ENCODE data around the gene SLC35G2. TPM values are rescaled to one million over a fixed set of nuclear protein-coding genes. Genes with fewer than 3 reads are reported as not detected.
"Not testable (repeated sequence)": the region's sequence is repeated elsewhere in the genome, so short reads cannot be mapped to it uniquely, and the experiment has no call there.

SLC35G2 gene
- total RNA-seq, 3 donors from 2014 or later = 0.41 to 2.4 (median 1.9) TPM

- Histone ChIP-seq H3K36me3 (ENCODE audit: low read depth) (no peaks in the 10 kb centered on the region), H3K4me3 (no peak overlapping the region), H3K4me1 (ENCODE audit: low read depth) (peaks cover under 1% of the 10 kb centered on the region), H3K9me3 (peaks cover under 1% of the 10 kb centered on the region)
- TF ChIP-seq, protein P1, sequence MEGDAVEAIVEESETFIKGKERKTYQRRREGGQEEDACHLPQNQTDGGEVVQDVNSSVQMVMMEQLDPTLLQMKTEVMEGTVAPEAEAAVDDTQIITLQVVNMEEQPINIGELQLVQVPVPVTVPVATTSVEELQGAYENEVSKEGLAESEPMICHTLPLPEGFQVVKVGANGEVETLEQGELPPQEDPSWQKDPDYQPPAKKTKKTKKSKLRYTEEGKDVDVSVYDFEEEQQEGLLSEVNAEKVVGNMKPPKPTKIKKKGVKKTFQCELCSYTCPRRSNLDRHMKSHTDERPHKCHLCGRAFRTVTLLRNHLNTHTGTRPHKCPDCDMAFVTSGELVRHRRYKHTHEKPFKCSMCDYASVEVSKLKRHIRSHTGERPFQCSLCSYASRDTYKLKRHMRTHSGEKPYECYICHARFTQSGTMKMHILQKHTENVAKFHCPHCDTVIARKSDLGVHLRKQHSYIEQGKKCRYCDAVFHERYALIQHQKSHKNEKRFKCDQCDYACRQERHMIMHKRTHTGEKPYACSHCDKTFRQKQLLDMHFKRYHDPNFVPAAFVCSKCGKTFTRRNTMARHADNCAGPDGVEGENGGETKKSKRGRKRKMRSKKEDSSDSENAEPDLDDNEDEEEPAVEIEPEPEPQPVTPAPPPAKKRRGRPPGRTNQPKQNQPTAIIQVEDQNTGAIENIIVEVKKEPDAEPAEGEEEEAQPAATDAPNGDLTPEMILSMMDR (IDR thresholded peaks at IDR 0.05) = no peak
- ATAC-seq = peak; percentile 48
- intact Hi-C loops (cut with DNase I, micrococcal nuclease) = no loop called here
- DNase-seq = no peak
Observed at GRCh38 chr3:136898549-136898948, 79.6 kb downstream of the SLC35G2 start.

GRCh38 chr3:136898954-136899353, 80.0 kb downstream of the SLC35G2 start:
- DNase-seq = no peak
- no peak overlapping the region for H3K4me3 ChIP-seq
- intact Hi-C loops (cut with DNase I, micrococcal nuclease) = no loop called here
- TF ChIP-seq, protein P1 (IDR thresholded peaks at IDR 0.05) = no peak
- peaks cover 5% of the 10 kb centered on the region for H3K9me3 ChIP-seq
- no peaks in the 10 kb centered on the region for H3K36me3 ChIP-seq (ENCODE audit: low read depth)
- ATAC-seq = peak; percentile 28
- no peaks in the 10 kb centered on the region for H3K4me1 ChIP-seq (ENCODE audit: low read depth)

DNA sequence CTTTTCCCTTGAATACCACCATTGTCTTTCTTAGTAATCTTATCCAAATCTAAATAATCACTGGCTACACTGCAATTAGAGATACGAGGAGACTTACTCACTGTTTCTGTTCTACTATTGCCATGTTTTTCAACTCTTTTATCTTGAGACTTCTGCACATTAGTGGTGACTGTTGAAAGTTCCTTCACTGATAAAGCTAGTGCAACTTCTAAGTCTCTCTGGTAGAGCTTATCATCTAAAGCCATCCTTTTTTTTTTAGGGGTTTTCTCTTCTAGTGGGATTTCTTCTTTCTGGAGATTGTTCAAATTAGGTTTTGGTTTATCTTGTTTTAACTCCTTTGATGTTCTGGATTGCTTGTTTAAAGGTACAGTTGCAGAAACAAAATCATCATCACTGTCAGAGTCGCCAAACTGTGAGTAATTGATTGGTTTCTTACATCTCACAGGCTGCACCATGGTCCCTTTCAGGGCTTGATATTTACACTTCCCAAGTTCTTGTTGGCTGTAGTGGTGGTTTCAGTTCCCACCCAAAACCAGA, 80.8 kb downstream of the SLC35G2 start:
- peaks cover 10% of the 10 kb centered on the region for H3K9me3 ChIP-seq
- ATAC-seq (no peak), DNase-seq (no peak)
- TF ChIP-seq, protein P1 (IDR thresholded peaks at IDR 0.05) = no peak
- no peak overlapping the region for H3K4me3 ChIP-seq
- H3K4me1 ChIP-seq (ENCODE audit: low read depth) = no peaks in the 10 kb centered on the region
- intact Hi-C loops (cut with DNase I, micrococcal nuclease) = no loop called here
- H3K36me3 ChIP-seq (ENCODE audit: low read depth) = no peaks in the 10 kb centered on the region

GRCh38 chr3:136900694-136901093, 81.8 kb downstream of the SLC35G2 start:
- H3K9me3 ChIP-seq; DNase-seq; H3K4me1 ChIP-seq (ENCODE audit: low read depth); H3K36me3 ChIP-seq (ENCODE audit: low read depth); intact Hi-C loops (cut with DNase I, micrococcal nuclease); ATAC-seq; H3K4me3 ChIP-seq: not testable (repeated sequence)

DNA sequence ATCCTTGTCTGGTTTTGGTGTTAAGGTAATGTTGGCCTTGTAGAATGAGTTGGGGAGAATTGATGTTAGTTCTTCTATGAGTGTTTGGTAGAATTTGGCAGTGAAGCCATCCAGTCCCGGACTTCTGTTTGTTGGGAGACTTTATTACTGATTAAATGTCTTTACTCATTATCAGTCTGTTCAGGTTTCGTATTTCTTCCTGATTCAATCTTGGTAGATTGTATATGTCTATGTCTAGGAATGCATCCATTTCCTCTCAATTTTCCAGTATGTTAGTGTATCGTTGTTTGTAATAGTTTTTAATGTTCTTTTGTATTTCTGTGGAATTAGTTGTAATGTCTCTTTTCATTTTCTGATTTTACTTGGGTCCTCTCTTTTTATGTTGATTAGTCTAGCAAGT, 82.5 kb downstream of the SLC35G2 start:
- ATAC-seq (no peak), DNase-seq (no peak)
- peaks cover 10% of the 10 kb centered on the region for H3K9me3 ChIP-seq
- TF ChIP-seq, protein P1 (IDR thresholded peaks at IDR 0.05) = no peak
- no peaks in the 10 kb centered on the region for H3K4me1 ChIP-seq (ENCODE audit: low read depth)
- intact Hi-C loops (cut with DNase I, micrococcal nuclease) = no loop called here
- no peak overlapping the region for H3K4me3 ChIP-seq
- no peaks in the 10 kb centered on the region for H3K36me3 ChIP-seq (ENCODE audit: low read depth)

GRCh38 chr3:136902530-136902929, 83.6 kb downstream of the SLC35G2 start:
- H3K9me3 ChIP-seq; intact Hi-C loops (cut with DNase I, micrococcal nuclease); H3K36me3 ChIP-seq (ENCODE audit: low read depth); ATAC-seq; H3K4me3 ChIP-seq; H3K4me1 ChIP-seq (ENCODE audit: low read depth); DNase-seq: not testable (repeated sequence)

DNA sequence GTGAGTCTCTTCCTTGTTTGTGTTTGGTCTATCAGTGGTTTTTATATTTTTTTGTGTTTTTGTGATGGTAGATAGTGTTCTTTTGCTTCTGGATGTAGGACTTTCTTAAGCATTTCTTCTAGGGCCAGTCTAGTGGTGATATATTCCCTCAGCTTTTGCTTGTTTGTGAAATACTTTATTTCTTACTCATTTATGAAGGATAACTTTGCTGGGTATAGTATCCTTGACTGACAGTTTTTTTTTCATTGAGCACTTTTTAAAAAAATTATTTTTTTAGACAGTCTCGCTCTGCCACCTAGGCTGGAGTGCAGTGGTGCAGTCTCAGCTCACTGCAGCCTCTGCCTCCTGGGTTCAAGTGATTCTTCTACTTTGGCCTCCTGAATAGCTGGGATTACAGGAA, 85.0 kb downstream of the SLC35G2 start:
- Histone ChIP-seq H3K4me3 (no peak overlapping the region), H3K4me1 (ENCODE audit: low read depth) (peaks cover 3% of the 10 kb centered on the region), H3K9me3 (peaks cover 10% of the 10 kb centered on the region), H3K36me3 (ENCODE audit: low read depth) (no peaks in the 10 kb centered on the region)
- intact Hi-C loops (cut with DNase I, micrococcal nuclease) = no loop called here
- TF ChIP-seq, protein P1 (IDR thresholded peaks at IDR 0.05) = no peak
- ATAC-seq (no peak), DNase-seq (no peak)

Data from mucosa of descending colon (tissue), 3 donors.